GM12891 (cell line): ENCODE data around the gene MTHFR.

ENCODE experiments used
- DNase-seq: peaks from one replicate; pipeline ENCODE4 v3.0.0; 2011; ENCODE audit warnings: low spot score; ENCODE audit not compliant: insufficient read length
- FAIRE-seq: peaks from 2 replicates; lab custom pipeline; 2011; peaks lifted over from hg19 to GRCh38; lab: Jason Lieb, UNC
- PAX5 ChIP-seq: IDR thresholded peaks from 2 replicates; pipeline ENCODE4 v1.6.1; 2011; ENCODE audit warnings: low read length, moderate library complexity, mild to moderate bottlenecking; ENCODE audit not compliant: insufficient read depth, severe bottlenecking
- POLR2A ChIP-seq: IDR thresholded peaks from 2 replicates; pipeline ENCODE4 v1.6.1; 2011; ENCODE audit warnings: low read depth, low read length, control low read depth
- POLR2AphosphoS5 ChIP-seq: IDR thresholded peaks from 2 replicates; pipeline ENCODE4 v1.6.1; 2011; ENCODE audit warnings: low read depth, low read length, control low read depth
- POU2F2 ChIP-seq: IDR thresholded peaks from 2 replicates; pipeline ENCODE4 v1.6.1; 2011; ENCODE audit warnings: low read depth, mild to moderate bottlenecking, control low read depth, low read length, moderate library complexity
- SPI1 ChIP-seq: IDR thresholded peaks from 2 replicates; pipeline ENCODE4 v1.6.1; 2011; ENCODE audit warnings: low read depth, low read length, control low read depth
- TAF1 ChIP-seq: IDR thresholded peaks from 2 replicates; pipeline ENCODE4 v1.6.1; 2011; ENCODE audit warnings: low read depth, low read length, control low read depth

Gene MTHFR

DNA sequence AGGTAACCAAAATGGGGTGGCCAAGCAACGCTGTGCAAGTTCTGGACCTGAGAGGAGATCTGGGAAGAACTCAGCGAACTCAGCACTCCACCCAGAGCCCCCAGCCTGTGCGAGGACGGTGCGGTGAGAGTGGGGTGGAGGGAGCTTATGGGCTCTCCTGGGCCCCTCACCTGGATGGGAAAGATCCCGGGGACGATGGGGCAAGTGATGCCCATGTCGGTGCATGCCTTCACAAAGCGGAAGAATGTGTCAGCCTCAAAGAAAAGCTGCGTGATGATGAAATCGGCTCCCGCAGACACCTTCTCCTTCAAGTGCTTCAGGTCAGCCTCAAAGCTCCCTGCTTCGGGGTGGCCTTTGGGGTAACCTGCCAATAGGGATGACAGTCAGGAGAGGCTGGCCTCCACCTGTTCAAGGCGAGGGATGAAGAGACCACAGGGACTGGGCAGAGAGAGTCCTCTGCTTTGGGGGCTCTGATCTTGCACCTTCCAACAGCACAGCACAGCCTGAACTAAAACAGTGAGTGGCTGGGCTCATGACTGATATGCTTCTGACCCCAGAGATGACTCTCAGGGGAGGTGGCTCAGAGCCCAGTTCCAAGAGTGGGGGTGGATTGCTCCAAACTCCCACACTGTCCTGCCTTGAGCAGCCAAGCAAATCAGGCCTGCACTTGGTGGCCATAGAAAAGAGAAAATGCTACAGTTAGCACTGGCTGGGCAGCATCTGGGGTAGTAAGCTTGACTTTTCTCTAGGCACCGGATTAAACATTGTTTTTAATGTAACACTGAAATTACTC lies 9.5 kb downstream of the MTHFR start:
- TF ChIP-seq TAF1 (no peak), POLR2A (no peak), PAX5 (no peak), SPI1 (no peak), POLR2AphosphoS5 (no peak), POU2F2 (no peak)
- DNase-seq, result no peak
- no peak for FAIRE-seq

DNA sequence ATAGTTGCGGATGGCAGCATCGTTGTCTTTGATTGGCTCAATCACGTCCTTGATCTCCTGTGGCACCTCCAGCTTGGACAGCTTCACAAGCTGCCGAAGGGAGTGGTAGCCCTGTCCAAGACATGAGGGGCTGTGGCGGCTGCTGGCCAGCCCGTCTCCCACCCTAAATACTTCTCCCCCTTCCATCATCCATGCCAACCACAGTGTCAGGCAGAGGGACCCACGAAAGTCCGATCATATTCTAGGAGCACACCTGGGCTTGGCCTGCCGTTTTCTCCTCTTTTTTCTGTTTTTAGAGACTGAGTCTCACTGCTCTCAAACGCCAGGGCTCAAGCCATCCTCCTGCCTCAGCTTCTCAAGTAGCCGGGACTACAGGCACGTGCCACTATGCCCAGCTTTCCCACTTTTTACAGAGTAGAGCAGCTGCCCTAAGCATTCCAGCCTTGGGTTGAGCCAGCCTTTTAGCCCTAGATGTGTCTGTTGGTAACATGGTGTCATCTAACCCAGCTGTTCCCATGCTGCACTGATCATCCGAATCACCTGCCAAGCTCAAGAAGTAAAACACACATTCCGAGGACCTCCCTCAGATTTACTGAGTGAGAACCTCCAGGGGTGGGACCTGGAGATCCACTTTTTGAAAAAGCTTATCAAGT lies 10.4 kb downstream of the MTHFR start:
- FAIRE-seq (no peak), DNase-seq (no peak)
- TF ChIP-seq TAF1 (no peak), POU2F2 (no peak), POLR2AphosphoS5 (no peak), POLR2A (no peak), SPI1 (no peak), PAX5 (no peak)

DNA sequence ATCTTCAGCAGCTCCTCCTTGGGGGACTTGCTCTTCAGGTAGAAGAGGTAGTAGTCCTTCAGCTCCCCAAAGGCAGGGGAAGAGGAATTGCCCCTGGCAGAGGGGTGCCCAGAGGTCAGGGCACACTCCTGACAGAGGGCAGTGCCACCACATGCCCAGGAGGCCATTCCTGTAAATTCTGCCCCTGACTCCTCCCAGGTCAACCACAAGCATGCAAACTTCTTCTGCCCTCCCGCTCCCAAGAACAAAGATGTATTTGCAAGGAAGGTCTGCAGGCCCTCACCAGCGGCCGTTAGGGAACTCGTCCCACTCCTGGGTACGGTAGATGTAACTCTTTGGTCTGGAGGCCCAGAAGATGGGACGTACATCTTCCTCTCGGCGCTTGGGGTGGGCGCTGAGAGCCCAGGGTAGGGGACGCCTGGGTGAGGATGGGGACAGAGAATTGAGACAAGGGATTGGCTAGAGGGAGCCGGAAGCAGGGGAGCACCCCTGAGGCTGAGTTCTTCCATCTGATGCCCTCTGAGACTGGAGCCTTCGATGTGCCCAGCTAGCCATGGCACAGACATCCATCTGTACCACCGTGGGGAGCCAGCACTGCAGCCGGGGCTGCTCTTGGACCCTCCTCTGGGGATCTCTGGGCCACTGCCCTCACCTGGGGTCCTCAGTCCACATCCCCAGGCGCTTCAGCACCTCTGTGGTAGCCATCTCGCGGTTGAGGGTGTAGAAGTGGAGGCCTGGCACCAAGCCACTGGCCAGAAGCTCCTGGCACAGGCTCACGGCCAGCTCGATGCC lies 11.1 kb downstream of the MTHFR start:
- FAIRE-seq (no peak), DNase-seq (no peak)
- TF ChIP-seq POLR2A (no peak), POLR2AphosphoS5 (no peak), SPI1 (no peak), PAX5 (no peak), TAF1 (no peak), POU2F2 (no peak)

DNA sequence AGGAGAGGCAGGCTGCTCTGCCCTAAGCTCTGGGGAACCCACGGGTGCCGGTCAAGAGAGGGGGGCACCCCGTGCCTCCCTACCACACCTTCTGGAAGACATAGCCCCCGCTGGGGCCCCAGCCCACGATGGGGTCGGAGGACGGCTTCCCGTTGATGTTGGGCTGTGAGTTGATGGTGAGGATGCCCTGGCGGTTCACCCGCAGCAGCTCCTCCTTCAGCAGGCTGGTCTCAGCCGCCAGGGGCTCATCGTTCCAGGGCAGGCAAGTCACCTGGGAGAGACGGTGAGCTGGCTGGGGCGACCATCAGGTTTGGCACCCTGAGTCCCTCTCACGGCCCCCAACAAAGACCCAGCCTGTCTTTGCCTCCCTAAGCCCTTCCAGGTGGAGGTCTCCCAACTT lies 11.9 kb downstream of the MTHFR start:
- DNase-seq (no peak), FAIRE-seq (no peak)
- TF ChIP-seq POLR2A (no peak), POU2F2 (no peak), PAX5 (no peak), TAF1 (no peak), POLR2AphosphoS5 (no peak), SPI1 (no peak)

DNA sequence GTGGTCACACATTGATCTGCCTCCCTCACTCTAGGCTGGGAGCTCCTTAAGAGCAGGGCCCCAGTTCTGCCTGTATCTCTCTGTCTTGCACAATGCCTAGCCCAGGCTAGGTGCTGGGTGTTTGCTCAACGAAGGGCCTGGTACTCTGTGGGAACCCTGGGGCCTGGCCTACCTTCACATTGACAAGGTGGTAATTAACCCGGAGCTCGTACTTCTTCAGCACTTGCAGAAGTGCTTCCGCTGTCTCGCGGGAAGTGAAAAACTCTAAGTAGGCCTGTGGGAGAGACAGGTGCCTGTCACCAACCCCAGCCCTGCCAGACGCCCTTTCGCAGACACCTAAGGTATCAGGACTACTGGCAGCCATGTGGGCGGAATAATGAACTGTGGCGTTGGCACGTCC lies 13.7 kb downstream of the MTHFR start:
- DNase-seq (no peak), FAIRE-seq (no peak)
- TF ChIP-seq SPI1 (no peak), POLR2A (no peak), TAF1 (no peak), POLR2AphosphoS5 (no peak), POU2F2 (no peak), PAX5 (no peak)

DNA sequence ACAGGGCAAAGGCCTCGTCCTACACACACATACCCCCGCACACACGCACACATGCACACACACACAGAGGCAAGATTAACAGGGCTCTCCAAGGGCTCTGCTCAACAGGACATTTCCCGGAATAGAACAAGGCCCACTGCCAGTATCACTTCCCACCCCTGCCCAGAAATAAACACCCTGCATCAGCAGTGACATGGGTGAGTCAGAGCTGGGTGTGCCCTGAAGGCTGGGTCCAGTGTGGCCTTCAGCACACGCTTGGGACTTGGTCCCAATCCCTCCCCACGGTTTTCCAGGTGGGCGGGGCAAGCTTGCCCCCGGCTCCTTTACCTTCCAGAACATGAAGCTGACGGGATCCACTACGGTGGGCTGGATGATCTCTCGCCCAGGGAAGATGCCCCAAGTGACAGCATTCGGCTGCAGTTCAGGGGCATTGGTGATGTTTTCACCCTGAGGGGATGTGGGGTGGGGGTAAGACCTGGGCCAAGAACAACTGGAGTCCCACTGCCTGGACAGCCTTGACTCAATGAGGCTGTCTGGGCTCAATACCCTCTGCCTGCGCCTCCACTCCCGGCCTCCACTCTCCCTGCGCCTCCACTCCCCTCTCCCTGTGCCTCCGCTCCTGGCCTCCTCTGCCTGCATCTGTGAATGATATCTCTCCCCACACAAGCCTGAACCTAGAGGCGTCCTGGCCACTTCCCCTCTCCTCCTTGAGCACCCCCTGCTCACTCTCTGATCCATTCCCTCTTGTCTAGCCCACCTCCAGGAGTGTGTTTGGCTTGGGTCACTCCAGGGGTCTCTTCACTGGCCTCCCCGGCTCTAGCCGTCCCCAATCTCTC lies 14.7 kb downstream of the MTHFR start:
- no peak for FAIRE-seq
- TF ChIP-seq POU2F2, result no peak
- no peak for TF ChIP-seq PAX5
- no peak for TF ChIP-seq POLR2AphosphoS5
- no peak for TF ChIP-seq SPI1
- no peak for TF ChIP-seq TAF1
- TF ChIP-seq POLR2A, result no peak
- no peak for DNase-seq

DNA sequence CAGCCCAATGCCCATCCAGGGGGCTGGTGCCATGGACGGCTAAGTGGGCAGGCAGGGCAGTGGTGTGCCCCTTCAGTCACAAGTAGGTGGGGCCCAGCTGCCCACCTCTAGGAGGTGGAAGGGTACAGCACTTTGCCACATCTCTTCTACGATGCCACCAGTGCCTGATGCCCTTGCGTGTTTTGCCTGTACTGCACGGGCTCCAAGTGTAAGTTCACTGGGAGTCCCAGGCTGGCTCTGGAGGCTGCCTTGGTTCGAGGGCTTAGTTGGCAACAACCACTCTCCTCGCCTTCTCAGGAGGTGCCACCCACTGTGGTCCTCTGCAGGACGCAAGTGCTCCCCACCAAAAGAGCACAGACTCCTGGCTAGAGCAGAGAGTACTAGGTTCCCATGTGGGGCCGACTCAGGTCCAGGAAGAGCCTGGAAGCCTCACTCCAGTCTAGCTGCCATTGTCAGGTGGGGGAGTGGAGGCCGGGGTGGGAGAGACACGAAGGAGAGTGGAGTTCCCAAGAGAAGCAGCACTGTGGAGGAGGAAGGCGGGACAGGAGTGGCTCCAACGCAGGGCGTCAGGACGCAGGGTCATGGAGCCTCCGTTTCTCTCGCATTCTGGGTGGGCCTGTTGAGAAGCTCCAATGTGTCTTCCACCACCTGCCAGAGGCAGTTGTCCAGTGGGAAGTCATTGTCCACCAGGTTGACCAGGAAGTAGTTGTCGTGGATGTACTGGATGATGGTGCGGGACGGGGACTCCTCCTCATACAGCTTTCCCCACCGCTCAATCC lies 15.5 kb downstream of the MTHFR start:
- DNase-seq, result no peak
- FAIRE-seq, result no peak
- TF ChIP-seq POU2F2 (no peak), TAF1 (no peak), PAX5 (no peak), POLR2AphosphoS5 (no peak), SPI1 (no peak), POLR2A (no peak)

DNA sequence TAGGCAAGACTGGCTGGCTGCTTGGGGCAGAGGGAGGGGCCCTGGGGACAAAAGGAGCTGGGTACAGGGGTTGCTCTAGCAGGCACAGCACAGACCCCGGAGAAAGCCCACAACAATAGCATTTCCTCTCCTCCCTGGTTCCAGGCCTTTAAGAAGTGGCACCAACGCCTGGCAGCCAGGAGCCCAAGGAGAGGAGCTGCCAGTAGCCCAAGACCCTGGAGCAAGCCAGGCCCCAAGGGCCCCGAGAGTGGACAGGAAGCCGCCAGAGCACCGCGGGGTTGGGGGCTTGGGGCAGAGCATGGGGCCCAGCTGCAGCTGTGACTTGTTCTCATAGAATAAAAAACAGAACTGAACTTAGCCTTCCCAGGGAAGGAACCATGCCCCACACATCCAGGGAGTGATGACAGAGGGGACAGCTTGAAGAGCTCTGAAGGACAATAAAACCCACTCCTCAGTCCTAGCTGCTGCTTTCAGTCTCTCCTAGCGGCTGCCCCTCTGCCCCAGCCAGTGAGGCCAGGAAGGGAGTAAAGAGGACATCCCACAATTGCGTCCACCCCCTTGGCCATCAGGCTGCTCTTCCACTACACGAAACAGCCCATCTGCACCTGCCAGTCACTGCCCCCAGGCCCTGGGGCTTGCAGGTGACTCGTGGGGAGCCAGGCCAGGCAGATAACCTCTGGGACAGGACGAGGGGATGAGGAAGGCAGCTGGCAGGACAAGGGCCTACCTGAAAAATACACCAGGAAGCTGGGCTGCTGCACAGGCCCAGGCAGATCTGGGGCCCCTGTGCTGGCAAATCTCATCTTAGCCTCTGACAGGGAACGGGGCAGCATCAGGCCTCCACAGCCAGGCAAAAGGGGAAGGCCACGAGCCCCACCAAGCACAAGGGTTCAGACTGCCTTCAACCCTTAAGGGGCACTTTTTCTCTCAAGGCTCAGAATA lies 16.4 kb downstream of the MTHFR start:
- TF ChIP-seq POU2F2 (no peak), POLR2AphosphoS5 (no peak), TAF1 (no peak), SPI1 (no peak), POLR2A (no peak), PAX5 (no peak)
- DNase-seq, result no peak
- FAIRE-seq, result no peak
